ENCODE data around the gene SEC16A.

The SEC16A gene

DNA sequence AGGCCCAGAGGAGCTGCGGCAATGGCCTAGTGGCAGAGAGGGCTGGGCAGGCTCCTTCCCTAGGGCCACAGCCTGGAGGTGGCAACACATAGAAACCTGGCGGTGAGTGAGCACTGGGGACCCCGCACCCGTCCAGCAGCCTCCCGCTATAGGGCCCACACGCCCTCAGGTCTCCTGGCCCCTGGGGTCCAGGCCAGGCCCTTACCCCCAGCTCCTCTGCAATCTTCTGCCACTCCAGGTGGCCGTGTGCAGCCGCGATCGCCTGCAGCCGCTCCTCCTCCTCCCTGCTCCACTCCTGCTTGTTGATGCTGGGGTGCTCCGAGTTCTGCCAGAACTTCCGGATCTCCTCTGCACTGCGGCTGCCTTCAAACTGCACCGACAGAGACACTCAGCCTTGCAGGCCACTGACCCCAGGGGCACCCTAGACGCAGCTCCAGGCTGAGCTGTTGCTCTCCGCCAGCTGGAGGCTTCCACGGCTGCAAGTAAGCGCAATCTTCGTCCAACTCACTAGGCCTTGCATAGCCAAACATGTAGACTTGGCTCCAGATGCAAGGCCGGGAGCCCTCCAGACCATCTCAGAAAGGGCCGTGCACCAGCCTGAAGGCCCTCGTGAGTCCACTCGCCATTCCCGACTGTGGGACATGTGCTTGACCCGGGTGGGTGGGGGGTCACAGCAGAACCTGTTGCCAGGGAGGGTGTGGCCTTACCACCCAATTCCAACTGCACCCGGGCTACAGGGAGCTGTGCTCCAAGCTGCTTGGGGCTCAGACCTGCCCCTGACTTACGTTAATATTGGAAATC lies 90.9 kb downstream of the SEC16A start:
- TF ChIP-seq CTCF (IDR thresholded peaks at IDR 0.05; ENCODE audit: extremely low read depth, missing control alignments): no peak
- DNase-seq (ENCODE audit: low spot score): no peak

Data from GM20000 (cell line).